WI38 (cell line): ENCODE measurements around the gene POU2AF3.

Experiments used
- H3K4me3 ChIP-seq: 2 replicates; pipeline ENCODE4 v1.5.1; 2011; ENCODE audit warnings: low read depth, mild to moderate bottlenecking, control low read depth, low read length
- TF ChIP-seq, protein P1 (sequence below): IDR thresholded peaks from 2 replicates; pipeline ENCODE4 v1.5.1; 2012; ENCODE audit warnings: low read depth, mild to moderate bottlenecking, control low read depth, low read length

Gene POU2AF3

DNA sequence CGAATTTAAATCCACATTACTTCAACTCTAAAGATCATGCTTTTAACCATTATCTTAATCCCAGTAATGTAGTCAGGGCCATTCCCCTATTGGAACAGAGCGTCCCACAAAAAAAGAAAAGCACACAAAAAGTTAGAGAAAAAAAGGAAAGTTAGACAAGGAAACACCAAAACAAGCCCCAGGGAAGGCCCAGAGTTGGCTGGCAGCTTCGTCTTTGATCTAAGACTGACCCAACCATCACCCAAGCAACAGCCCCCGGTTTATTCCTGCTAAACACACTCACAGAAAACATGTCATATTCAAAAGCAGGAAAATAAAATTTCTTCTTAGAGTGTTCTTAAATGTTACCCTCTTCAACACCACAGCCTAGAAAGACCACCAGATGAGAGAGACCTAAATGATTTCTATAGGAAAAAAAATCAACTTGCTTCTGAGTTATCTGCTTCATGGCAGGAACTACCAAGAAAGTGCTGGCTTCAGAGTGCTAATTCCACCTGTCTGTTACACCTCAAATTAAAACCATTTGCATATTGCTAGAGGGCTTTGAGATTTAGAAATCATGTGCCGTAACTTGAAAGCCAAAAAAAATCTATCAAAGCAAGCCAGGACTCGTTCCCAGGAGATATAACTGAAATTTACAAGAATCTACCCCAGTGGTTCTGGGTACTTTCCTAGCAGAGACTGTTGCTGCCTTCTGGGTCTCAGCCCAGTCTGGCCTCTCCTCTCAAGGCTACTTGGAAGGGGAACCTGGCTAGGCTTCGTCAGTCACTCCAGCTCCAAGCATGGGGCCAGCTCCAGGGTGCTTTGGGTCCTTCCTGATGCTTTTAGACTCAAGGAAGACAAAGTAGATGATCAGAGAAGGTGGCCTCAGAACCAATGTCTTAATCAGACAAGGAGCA, 31.2 kb downstream of the POU2AF3 start:
- TF ChIP-seq, protein P1, sequence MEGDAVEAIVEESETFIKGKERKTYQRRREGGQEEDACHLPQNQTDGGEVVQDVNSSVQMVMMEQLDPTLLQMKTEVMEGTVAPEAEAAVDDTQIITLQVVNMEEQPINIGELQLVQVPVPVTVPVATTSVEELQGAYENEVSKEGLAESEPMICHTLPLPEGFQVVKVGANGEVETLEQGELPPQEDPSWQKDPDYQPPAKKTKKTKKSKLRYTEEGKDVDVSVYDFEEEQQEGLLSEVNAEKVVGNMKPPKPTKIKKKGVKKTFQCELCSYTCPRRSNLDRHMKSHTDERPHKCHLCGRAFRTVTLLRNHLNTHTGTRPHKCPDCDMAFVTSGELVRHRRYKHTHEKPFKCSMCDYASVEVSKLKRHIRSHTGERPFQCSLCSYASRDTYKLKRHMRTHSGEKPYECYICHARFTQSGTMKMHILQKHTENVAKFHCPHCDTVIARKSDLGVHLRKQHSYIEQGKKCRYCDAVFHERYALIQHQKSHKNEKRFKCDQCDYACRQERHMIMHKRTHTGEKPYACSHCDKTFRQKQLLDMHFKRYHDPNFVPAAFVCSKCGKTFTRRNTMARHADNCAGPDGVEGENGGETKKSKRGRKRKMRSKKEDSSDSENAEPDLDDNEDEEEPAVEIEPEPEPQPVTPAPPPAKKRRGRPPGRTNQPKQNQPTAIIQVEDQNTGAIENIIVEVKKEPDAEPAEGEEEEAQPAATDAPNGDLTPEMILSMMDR = no peak

DNA sequence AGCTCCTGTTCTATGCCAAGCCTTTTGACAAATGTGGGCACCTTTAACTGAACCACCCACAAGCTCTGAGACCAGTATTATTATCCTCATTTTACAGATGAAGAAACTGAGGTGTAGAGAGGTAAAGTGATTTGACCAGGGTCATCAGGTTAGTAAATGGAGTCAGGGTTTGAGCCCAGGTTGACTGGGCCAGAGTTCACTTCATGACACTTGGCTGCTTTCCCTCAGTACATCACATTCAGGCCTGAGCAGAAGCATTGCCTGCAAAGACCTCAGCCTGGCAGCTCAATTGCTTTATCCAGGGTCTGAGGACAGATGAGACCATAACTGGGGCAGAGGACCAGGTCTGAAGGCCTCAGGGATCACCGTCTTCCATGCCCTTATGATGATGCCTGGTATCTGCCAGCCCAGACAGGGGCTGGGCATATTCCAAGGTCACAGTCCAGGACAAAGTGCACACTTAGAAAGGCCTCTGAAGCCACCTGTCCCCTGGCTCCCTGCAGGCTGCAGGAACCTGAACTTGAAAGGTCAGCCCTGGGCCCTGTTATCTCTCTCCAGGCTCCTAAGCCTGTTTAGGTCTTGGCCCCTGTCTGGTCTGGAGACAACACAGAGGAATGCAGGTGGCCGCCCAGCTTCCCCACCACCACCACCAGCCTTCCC, 32.0 kb downstream of the POU2AF3 start:
- no peak overlapping the region for H3K4me3 ChIP-seq
- TF ChIP-seq, protein P1 = no peak

More for the DNA sequence above, 31.2 kb downstream of the POU2AF3 start:
- H3K4me3 ChIP-seq = no peak overlapping the region

DNA sequence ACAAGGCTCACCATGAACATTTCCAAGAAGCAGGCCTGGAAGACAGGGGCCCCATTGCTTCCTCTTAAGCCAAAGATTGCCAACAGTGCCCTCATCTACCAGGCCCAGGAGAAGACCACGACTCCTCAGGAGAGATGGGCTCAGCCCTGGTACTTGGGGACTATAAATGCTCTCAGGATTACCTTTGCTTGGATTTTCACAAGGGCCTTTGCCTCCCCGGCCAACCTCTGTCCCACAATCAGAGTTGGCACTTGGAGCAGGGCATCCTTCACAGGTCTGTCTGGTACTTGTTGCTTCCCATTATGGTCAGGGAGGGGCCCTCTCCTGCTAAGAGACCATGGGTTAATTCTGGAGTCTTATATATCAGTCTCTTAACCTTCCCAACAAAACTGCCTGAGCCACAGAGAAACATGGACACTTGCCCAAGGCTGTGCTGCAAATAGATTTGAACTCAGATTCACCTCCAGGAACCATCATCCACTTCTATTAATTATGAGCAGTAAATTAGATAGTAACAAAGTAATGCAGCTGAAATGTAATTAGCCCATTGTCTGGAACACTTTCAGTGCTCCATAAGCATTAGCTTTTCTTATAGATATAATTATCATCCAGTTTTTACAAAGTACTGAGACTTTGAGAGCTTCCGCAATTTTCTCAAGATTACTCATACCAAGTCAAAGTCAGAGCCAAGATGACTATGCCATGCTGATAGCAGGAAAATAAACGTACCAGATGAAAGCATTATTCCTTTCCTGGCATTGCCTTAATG, 33.5 kb downstream of the POU2AF3 start:
- H3K4me3 ChIP-seq = no peak overlapping the region
- TF ChIP-seq, protein P1 = no peak

DNA sequence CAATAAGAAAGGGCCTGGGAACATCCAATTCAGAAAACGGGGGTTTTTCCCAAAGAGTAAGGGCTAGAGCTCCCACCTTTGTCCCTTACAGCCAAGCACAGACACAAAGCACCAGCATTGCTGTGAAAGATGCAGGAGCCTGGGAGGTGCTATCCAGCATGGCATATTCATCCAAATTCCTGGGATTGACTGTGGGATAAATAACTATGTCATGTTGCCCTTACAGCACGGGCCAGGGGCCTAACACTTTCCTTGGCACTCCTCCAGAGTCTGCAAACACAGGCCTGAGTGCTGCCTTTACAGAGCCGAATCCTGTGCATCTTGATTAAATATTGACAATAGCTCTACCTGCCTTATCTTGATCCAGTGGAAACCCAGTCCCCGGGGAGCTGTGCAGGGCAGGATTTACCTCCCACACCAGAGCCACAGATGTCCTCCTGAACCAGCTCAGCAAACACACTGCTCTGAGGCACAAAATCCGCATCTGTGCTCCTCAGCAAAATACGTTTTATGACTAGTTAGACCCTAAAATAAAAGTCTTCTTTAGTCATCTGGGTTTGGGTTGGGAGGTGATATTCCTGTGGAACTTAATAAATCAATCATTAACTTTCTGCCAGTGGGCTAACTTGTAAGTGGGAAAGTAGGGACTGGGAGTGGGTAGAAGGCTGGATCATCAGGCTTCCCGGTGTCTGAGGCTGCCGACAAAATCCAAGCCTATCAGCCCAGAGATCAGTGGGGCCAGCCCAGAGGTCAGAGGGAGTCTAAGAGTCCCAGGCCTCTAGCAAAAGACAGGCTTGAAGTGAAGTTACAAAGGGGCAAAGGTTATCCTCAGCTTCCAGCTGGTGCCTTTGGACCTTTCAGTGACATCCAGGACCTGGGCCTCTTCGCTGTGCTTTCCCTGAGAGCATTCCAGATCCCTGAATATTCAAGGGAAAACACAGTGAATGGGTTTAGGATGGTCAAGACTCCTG, 36.5 kb downstream of the POU2AF3 start:
- TF ChIP-seq, protein P1 = no peak
- no peak overlapping the region for H3K4me3 ChIP-seq

DNA sequence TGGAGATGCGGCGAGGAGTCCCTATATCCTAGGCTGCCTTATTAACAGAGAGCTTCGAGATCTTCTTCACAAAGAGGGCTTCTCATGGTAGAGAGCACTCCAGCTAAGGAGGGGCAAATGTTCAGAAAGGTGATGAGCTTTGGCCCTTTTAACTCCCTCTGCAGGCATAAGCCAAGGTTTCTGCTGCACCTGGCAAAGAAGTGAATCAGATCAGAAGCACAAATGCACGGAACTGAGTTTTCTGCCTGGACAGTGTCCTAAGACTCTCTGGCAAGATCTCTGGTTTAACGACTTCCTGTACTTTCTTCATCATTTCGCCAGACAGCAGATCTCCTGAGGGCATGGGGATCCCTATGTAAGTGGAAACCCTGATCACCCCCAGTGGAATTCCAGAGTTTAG, 37.2 kb downstream of the POU2AF3 start:
- no peak overlapping the region for H3K4me3 ChIP-seq
- TF ChIP-seq, protein P1 = no peak

DNA sequence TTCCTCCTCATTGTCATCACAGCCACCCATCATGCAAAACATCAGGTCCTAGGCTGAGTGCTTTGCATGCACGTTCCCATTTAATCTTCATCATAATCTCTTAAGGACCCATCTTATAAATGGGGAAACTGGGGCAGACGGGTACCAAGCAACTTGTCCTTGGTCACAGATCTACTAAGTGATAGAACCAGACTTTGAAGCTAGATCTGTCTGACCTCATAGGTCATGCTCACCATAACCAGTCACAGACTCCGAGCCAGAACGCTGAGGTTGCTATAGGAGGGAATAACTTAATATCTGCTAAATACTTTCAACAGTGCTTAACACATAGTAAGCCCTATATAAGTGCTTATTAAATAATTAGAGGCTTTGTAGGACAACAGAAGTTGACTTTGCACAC, 37.7 kb downstream of the POU2AF3 start:
- H3K4me3 ChIP-seq = no peak overlapping the region
- TF ChIP-seq, protein P1 = no peak
